DMS 273 (cell line): ENCODE data around the gene DNASE1L1.
A peak's percentile ranks its signal among the peaks of the same experiment; 100 is the strongest.

Source experiments
- DNase-seq: peaks from one replicate; lab custom pipeline; 2025; ENCODE audit not compliant: unreplicated experiment; lab: John Stamatoyannopoulos, UW

The DNASE1L1 gene

GRCh38 chrX:154436983-154437752, 28.1 kb upstream of the DNASE1L1 start, which contains the start of gene GDI1:
GDI1 (plus strand) TSS chrX:154437154; CDS start chrX:154437255, 101 bp downstream.
- peak; percentile 77 for DNase-seq

- peak; percentile 77 for DNase-seq
Measured at GRCh38 chrX:154436374-154436982, 27.4 kb upstream of the DNASE1L1 start.

- DNase-seq = no peak
Measured at GRCh38 chrX:154435171-154435733, 26.2 kb upstream of the DNASE1L1 start.

- no peak for DNase-seq
Measured at GRCh38 chrX:154434394-154435168, 25.5 kb upstream of the DNASE1L1 start.

- DNase-seq = no peak
Measured at GRCh38 chrX:154433605-154434004, 24.6 kb upstream of the DNASE1L1 start.

GRCh38 chrX:154432210-154432609, 23.2 kb upstream of the DNASE1L1 start:
- no peak for DNase-seq

- DNase-seq = no peak
Measured at GRCh38 chrX:154431341-154431740, 22.3 kb upstream of the DNASE1L1 start.

- DNase-seq = no peak
Measured at GRCh38 chrX:154430916-154431315, 21.9 kb upstream of the DNASE1L1 start.

- no peak for DNase-seq
Measured at GRCh38 chrX:154430479-154430878, 21.4 kb upstream of the DNASE1L1 start.

GRCh38 chrX:154429711-154430110, 20.7 kb upstream of the DNASE1L1 start:
- no peak for DNase-seq

GRCh38 chrX:154428176-154429171, 19.4 kb upstream of the DNASE1L1 start, which contains the start of gene ATP6AP1:
ATP6AP1 (plus strand) TSS chrX:154428677; CDS start chrX:154428693, 16 bp downstream.
- DNase-seq = peak; percentile 97

GRCh38 chrX:154426916-154427770, 18.1 kb upstream of the DNASE1L1 start:
- no peak for DNase-seq

GRCh38 chrX:154420402-154420756, 11.3 kb upstream of the DNASE1L1 start:
- DNase-seq = no peak

- no peak for DNase-seq
Measured at GRCh38 chrX:154419688-154420401, 10.8 kb upstream of the DNASE1L1 start.

GRCh38 chrX:154419189-154419588, 10.1 kb upstream of the DNASE1L1 start:
- no peak for DNase-seq

- DNase-seq = no peak
Measured at GRCh38 chrX:154417157-154417556, 8.1 kb upstream of the DNASE1L1 start.

GRCh38 chrX:154413142-154413541, 4.1 kb upstream of the DNASE1L1 start:
- DNase-seq = no peak

- no peak for DNase-seq
Measured at GRCh38 chrX:154412468-154412867, 3.4 kb upstream of the DNASE1L1 start.

- peak; percentile 74 for DNase-seq
Measured at GRCh38 chrX:154411981-154412340, 2.9 kb upstream of the DNASE1L1 start.
